BLaER1 treated with 17β-estradiol and CSF1 and Interleukin-3, amounts not matched to agents 10 nM and 100 nM (cell line): ENCODE measurements around the gene ADIPOR2.

Experiments
- H3K27ac ChIP-seq, 11 experiments: shearing (Covaris generic); formaldehyde crosslinking; 2 replicates each; pipeline ENCODE4 v1.8.1; 2022
- H3K27me3 ChIP-seq, 11 experiments: shearing (Covaris generic); formaldehyde crosslinking; 2 replicates each; pipeline ENCODE4 v1.8.1; 2022
- H3K36me3 ChIP-seq, 11 experiments: shearing (Covaris generic); formaldehyde crosslinking; 2 replicates each; pipeline ENCODE4 v1.8.1; 2022
- H3K4me1 ChIP-seq, 10 experiments: shearing (Covaris generic); formaldehyde crosslinking; 2 replicates each; pipeline ENCODE4 v1.8.1; 2022
- H3K4me2 ChIP-seq, 11 experiments: shearing (Covaris generic); formaldehyde crosslinking; 2 replicates each; pipeline ENCODE4 v1.8.1; 2022
- H3K4me3 ChIP-seq, 10 experiments: shearing (Covaris generic); formaldehyde crosslinking; 2 replicates each; pipeline ENCODE4 v1.8.1; 2022
- H3K9ac ChIP-seq, 11 experiments: shearing (Covaris generic); formaldehyde crosslinking; 2 replicates each; pipeline ENCODE4 v1.8.1; 2022
- H3K9me3 ChIP-seq, 11 experiments: shearing (Covaris generic); formaldehyde crosslinking; replicated peaks in 1 of 11; 2 replicates each; pipeline ENCODE4 v1.8.1; 2022
- H4K20me1 ChIP-seq, 11 experiments: shearing (Covaris generic); formaldehyde crosslinking; 2 replicates each; pipeline ENCODE4 v1.8.1; 2022
- Cebpa-rat ChIP-seq, 11 experiments: shearing (Covaris generic); IDR thresholded peaks; 2 replicates each; pipeline ENCODE4 v1.8.1; 2022

The ADIPOR2 gene

GRCh38 chr12:1695886-1696670 is 5.2 kb downstream of the ADIPOR2 start:
- H3K4me1 ChIP-seq: peaks cover 38 to 77% (median 47%) of the 10 kb centered on the region in 10 experiments
- H3K36me3 ChIP-seq: peaks cover 0 to 78% (median 58%) of the 10 kb centered on the region in 11 experiments; a peak in 19 of 22 replicates
- peaks cover 0 to 31% (median 22%) of the 10 kb centered on the region in 11 experiments; a peak in 18 of 22 replicates for H3K9me3 ChIP-seq
- no peak overlapping the region for H3K9ac ChIP-seq
- H3K27me3 ChIP-seq: no peaks in the 10 kb centered on the region
- H3K27ac ChIP-seq: peak overlapping the region in 1 of 11 experiments; percentile 25; a peak in 2 of 22 replicates
- H3K4me3 ChIP-seq: no peak overlapping the region
- H3K4me2 ChIP-seq: peak overlapping the region; percentile 2 to 94 (median 39); a peak in 17 of 22 replicates
- peaks cover 79 to 100% (median 98%) of the 10 kb centered on the region in 11 experiments; a peak in 21 of 22 replicates for H4K20me1 ChIP-seq
- no peak for TF ChIP-seq Cebpa-rat (IDR thresholded peaks at IDR 0.05)

DNA sequence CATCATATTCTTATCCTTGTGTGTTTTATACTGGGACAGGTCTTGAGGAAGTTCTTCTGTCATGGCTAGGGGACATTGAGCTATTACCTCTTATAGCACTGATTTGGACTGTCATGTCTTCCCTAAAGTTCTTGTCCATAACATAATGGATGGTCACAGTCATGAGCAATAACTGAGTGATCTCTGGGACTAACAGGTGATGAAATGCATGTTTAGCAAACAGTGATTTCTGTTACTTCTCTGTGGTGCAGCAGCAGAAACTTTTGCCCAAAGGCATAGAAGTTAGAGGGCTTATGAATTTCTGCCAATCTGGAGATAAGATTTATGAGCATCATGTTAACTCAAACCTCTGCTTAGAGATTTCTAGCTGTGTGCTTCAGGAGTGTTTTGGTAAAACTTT is 5.9 kb downstream of the ADIPOR2 start:
- peaks cover 0 to 84% (median 62%) of the 10 kb centered on the region in 11 experiments; a peak in 19 of 22 replicates for H3K36me3 ChIP-seq
- peaks cover 77 to 100% (median 97%) of the 10 kb centered on the region in 11 experiments; a peak in 21 of 22 replicates for H4K20me1 ChIP-seq

DNA sequence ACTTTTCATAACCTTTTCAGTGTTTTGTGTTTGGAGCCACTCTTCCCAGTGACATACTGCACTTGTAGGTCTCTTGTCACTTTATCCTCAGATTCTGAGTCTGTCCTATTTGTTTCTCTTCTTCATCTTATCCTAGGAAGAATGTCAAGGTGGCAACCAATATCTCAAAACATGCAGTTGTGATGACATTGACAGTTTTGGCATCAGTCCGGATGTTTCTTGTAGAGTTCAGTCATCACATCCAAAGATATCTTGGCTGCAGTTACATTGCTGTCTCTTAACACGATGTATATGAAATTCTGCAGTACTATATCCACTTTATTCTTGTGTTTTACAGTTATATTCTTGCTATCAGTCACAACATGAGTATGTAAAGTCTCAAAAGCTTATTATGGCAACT is 6.4 kb downstream of the ADIPOR2 start:
- Histone ChIP-seq H3K4me1 (peaks cover 33 to 82% (median 47%) of the 10 kb centered on the region in 10 experiments), H3K27me3 (no peaks in the 10 kb centered on the region), H4K20me1 (peaks cover 72 to 100% (median 97%) of the 10 kb centered on the region in 11 experiments; a peak in 21 of 22 replicates), H3K4me3 (no peak overlapping the region), H3K27ac (no peak overlapping the region), H3K9me3 (peaks cover 0 to 34% (median 24%) of the 10 kb centered on the region in 11 experiments; a peak in 18 of 22 replicates), H3K4me2 (peak overlapping the region in 1 of 11 experiments; percentile 90; a peak in 1 of 22 replicates), H3K9ac (no peak overlapping the region), H3K36me3 (peaks cover 0 to 86% (median 62%) of the 10 kb centered on the region in 11 experiments; a peak in 19 of 22 replicates)
- no peak for TF ChIP-seq Cebpa-rat (IDR thresholded peaks at IDR 0.05)

More for the DNA sequence above, 5.9 kb downstream of the ADIPOR2 start:
- no peak overlapping the region for H3K9ac ChIP-seq
- H3K4me1 ChIP-seq: peaks cover 38 to 82% (median 47%) of the 10 kb centered on the region in 10 experiments
- no peak for TF ChIP-seq Cebpa-rat (IDR thresholded peaks at IDR 0.05)
- peaks cover 0 to 34% (median 24%) of the 10 kb centered on the region in 11 experiments; a peak in 18 of 22 replicates for H3K9me3 ChIP-seq
- peak overlapping the region in 8 of 11 experiments; percentile 21 to 94 (median 46); a peak in 9 of 22 replicates for H3K4me2 ChIP-seq
- no peaks in the 10 kb centered on the region for H3K27me3 ChIP-seq
- no peak overlapping the region for H3K4me3 ChIP-seq
- no peak overlapping the region; a peak in 1 of 22 replicates for H3K27ac ChIP-seq

DNA sequence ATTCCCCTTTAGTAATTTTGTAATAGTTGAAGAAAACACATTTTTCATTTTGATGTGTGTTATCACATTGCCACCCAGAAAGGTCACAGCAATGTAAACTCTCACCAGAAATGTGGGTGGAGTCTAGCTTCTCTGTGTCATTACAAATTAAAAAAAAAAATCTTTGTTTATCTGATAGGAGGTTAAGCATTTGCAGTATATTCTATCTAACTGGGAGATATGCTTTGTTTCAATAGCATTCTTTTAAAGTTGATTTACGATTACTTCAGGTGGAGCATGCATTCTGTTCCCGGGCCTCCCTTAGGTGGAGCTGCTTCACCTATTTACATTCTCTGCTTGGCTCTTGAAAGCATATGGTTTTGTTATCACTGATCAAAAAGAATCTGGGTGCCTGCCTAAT is 7.8 kb downstream of the ADIPOR2 start:
- peaks cover 0 to 41% (median 33%) of the 10 kb centered on the region in 11 experiments; a peak in 18 of 22 replicates for H3K9me3 ChIP-seq
- H3K27ac ChIP-seq: no peak overlapping the region
- no peak overlapping the region for H3K4me3 ChIP-seq
- H4K20me1 ChIP-seq: peaks cover 65 to 100% (median 97%) of the 10 kb centered on the region in 11 experiments; a peak in 21 of 22 replicates
- no peak for TF ChIP-seq Cebpa-rat (IDR thresholded peaks at IDR 0.05)
- H3K4me1 ChIP-seq: peaks cover 19 to 82% (median 36%) of the 10 kb centered on the region in 10 experiments; a peak in 19 of 20 replicates
- H3K36me3 ChIP-seq: peaks cover 0 to 95% (median 66%) of the 10 kb centered on the region in 11 experiments; a peak in 19 of 22 replicates
- H3K9ac ChIP-seq: no peak overlapping the region
- no peak overlapping the region for H3K4me2 ChIP-seq
- H3K27me3 ChIP-seq: no peaks in the 10 kb centered on the region

GRCh38 chr12:1702713-1703112 is 11.8 kb downstream of the ADIPOR2 start:
- Histone ChIP-seq H3K27me3 (no peaks in the 10 kb centered on the region), H3K36me3 (peaks cover 3 to 91% (median 57%) of the 10 kb centered on the region in 11 experiments; a peak in 20 of 22 replicates), H4K20me1 (peaks cover 27 to 100% (median 90%) of the 10 kb centered on the region in 11 experiments; a peak in 21 of 22 replicates), H3K4me1 (peaks cover 9 to 82% (median 18%) of the 10 kb centered on the region in 10 experiments; a peak in 17 of 20 replicates), H3K9me3 (peaks cover 0 to 59% (median 47%) of the 10 kb centered on the region in 11 experiments; a peak in 19 of 22 replicates), H3K9ac (peak overlapping the region in 1 of 11 experiments; percentile 29; a peak in 1 of 22 replicates), H3K4me3 (no peak overlapping the region), H3K27ac (no peak overlapping the region), H3K4me2 (peak overlapping the region in 2 of 11 experiments; percentile 24 to 26; a peak in 2 of 22 replicates)
- TF ChIP-seq Cebpa-rat (IDR thresholded peaks at IDR 0.05): no peak

GRCh38 chr12:1703771-1704722 is 13.2 kb downstream of the ADIPOR2 start:
- H3K36me3 ChIP-seq: peaks cover 4 to 90% (median 58%) of the 10 kb centered on the region in 11 experiments; a peak in 20 of 22 replicates
- H3K4me2 ChIP-seq: peak overlapping the region in 6 of 11 experiments; percentile 23 to 73 (median 51); a peak in 9 of 22 replicates
- H3K4me3 ChIP-seq: no peak overlapping the region
- H3K4me1 ChIP-seq: peaks cover 9 to 75% (median 18%) of the 10 kb centered on the region in 10 experiments; a peak in 17 of 20 replicates
- H4K20me1 ChIP-seq: peaks cover 16 to 100% (median 82%) of the 10 kb centered on the region in 11 experiments; a peak in 21 of 22 replicates
- no peak for TF ChIP-seq Cebpa-rat (IDR thresholded peaks at IDR 0.05)
- no peaks in the 10 kb centered on the region for H3K27me3 ChIP-seq
- peaks cover 5 to 61% (median 54%) of the 10 kb centered on the region in 11 experiments; a peak in 20 of 22 replicates for H3K9me3 ChIP-seq
- peak overlapping the region in 1 of 11 experiments; percentile 27; a peak in 3 of 22 replicates for H3K9ac ChIP-seq
- peak overlapping the region in 10 of 11 experiments; percentile 8 to 68 (median 36); a peak in 15 of 22 replicates for H3K27ac ChIP-seq

GRCh38 chr12:1705774-1706631 is 15.1 kb downstream of the ADIPOR2 start:
- Histone ChIP-seq H3K9me3 (peaks cover 15 to 61% (median 54%) of the 10 kb centered on the region in 11 experiments; a peak in 21 of 22 replicates), H3K4me3 (no peak overlapping the region), H3K27ac (peak overlapping the region in 4 of 11 experiments; percentile 3 to 68 (median 60); a peak in 6 of 22 replicates), H3K4me1 (peaks cover 16 to 66% (median 27%) of the 10 kb centered on the region in 10 experiments; a peak in 19 of 20 replicates), H3K9ac (no peak overlapping the region), H3K36me3 (peaks cover 4 to 86% (median 65%) of the 10 kb centered on the region in 11 experiments; a peak in 20 of 22 replicates), H3K27me3 (no peaks in the 10 kb centered on the region), H4K20me1 (peaks cover 10 to 97% (median 75%) of the 10 kb centered on the region in 11 experiments; a peak in 21 of 22 replicates), H3K4me2 (peak overlapping the region in 3 of 11 experiments; percentile 28 to 62 (median 36); a peak in 2 of 22 replicates)
- TF ChIP-seq Cebpa-rat (IDR thresholded peaks at IDR 0.05): no peak
